HepG2 (cell line): ENCODE measurements around the gene SLITRK1. TPM values are rescaled to one million over a fixed set of nuclear protein-coding genes. Genes with fewer than 3 reads are reported as not detected.

Experiments
- ATAC-seq: fragments of 200-7000 bp; cut with Tn5 transposase; 3 replicates; pipeline ENCODE4 v1.9.1; 2020; ENCODE audit warnings: mild to moderate bottlenecking, moderate library complexity
- BruUV-seq: library from RNA; stranded (reverse); fragments of 400-500 nt; replicated peaks from 2 replicates; lab custom pipeline; 2021; lab: Mats Ljungman, UMichigan
- CTCF ChIA-PET: fragments of 300-600 bp; formaldehyde crosslinking; extraction: SDS; loops from one replicate; lab custom pipeline; 2021; ENCODE audit warnings: low total read pairs, inconsistent platforms, low intra/inter-chr PET ratio; lab: Yijun Ruan, JAX
- POLR2A ChIA-PET: fragments of 350-600 bp; sonication (Branson Sonifier 250); formaldehyde crosslinking; loops from one replicate; lab custom pipeline; 2020; ENCODE audit warnings: antibody characterized with exemption, inconsistent platforms; lab: Yijun Ruan, JAX
- DNase-seq: peaks from one replicate; pipeline ENCODE4 v3.0.0-alpha.2; 2015; ENCODE audit warnings: low spot score
- FAIRE-seq: peaks from 3 replicates; lab custom pipeline; 2011; peaks lifted over from hg19 to GRCh38; lab: Jason Lieb, UNC
- H2AFZ ChIP-seq: one replicate; pipeline ENCODE4 v1.6.1; 2011; ENCODE audit warnings: low read length, inconsistent platforms
- H3K27ac ChIP-seq: fragments of 300-600 bp; 3 replicates; pipeline ENCODE4 v1.8.0; 2011; ENCODE audit warnings: mixed run types, mild to moderate bottlenecking, mixed read lengths, low read length, inconsistent platforms; ENCODE audit not compliant: insufficient read depth; ENCODE audit errors: extremely low read length
- H3K27me3 ChIP-seq, 2 experiments: fragments of 200-600 bp in 1 of 2; 2 replicates in 1 of 2; 3 replicates in 1 of 2; pipeline versions ENCODE4 v1.6.0 to v1.8.0; 2011; ENCODE audit warnings: low read length in 2 of 2, mild to moderate bottlenecking in 2 of 2, moderate library complexity in 2 of 2, inconsistent platforms in 1 of 2; ENCODE audit not compliant: insufficient read depth in 2 of 2, control insufficient read depth in 1 of 2
- H3K36me3 ChIP-seq, 2 experiments: fragments of 200-600 bp in 1 of 2; replicated peaks in 1 of 2; 2 replicates in 1 of 2; 3 replicates in 1 of 2; pipeline versions ENCODE4 v1.5.1 to v1.8.0; 2011; ENCODE audit warnings: low read length in 2 of 2, inconsistent platforms in 1 of 2; ENCODE audit not compliant: insufficient read depth in 2 of 2, control insufficient read depth in 1 of 2
- H3K4me1 ChIP-seq: 2 replicates; pipeline ENCODE4 v1.5.1; 2012; ENCODE audit warnings: low read length, inconsistent platforms; ENCODE audit not compliant: insufficient read depth
- H3K4me2 ChIP-seq: 2 replicates; pipeline ENCODE4 v1.6.0; 2011; ENCODE audit warnings: low read depth, low read length, inconsistent platforms
- H3K4me3 ChIP-seq, 3 experiments: fragments of 200-600 bp in 1 of 3; sonication (generic), shearing (Covaris generic) in 1 of 3; replicated peaks in 1 of 3; 2 replicates each; pipeline ENCODE4 v1.5.1; 2011 to 2016; ENCODE audit warnings: low read length in 3 of 3, inconsistent platforms in 2 of 3, low read depth in 2 of 3, mild to moderate bottlenecking in 2 of 3, control low read depth in 1 of 3, mixed read lengths in 1 of 3; ENCODE audit not compliant: insufficient read depth in 1 of 3
- H3K79me2 ChIP-seq: one replicate; pipeline ENCODE4 v1.6.1; 2011; ENCODE audit warnings: low read length, inconsistent platforms; ENCODE audit not compliant: insufficient read depth
- H3K9ac ChIP-seq: 2 replicates; pipeline ENCODE4 v1.6.0; 2011; ENCODE audit warnings: mild to moderate bottlenecking, low read depth, low read length, inconsistent platforms; ENCODE audit not compliant: insufficient read depth
- H3K9me3 ChIP-seq: 2 replicates; pipeline ENCODE4 v1.5.1; 2012; ENCODE audit warnings: mild to moderate bottlenecking, low read length
- H4K20me1 ChIP-seq: 2 replicates; pipeline ENCODE4 v1.6.0; 2011; ENCODE audit warnings: inconsistent platforms, mild to moderate bottlenecking, low read length, moderate library complexity; ENCODE audit not compliant: insufficient read depth
- AHR ChIP-seq: IDR thresholded peaks from 2 replicates; pipeline ENCODE4 v1.6.1; 2018; ENCODE audit warnings: missing genetic modification reagents, missing compliant biosample characterization
- HNF4A ChIP-seq: sonication (generic); formaldehyde crosslinking; IDR thresholded peaks from 2 replicates; pipeline ENCODE4 v1.4.0; 2020; ENCODE audit warnings: missing genetic modification reagents
- HOMEZ ChIP-seq: IDR thresholded peaks from 2 replicates; pipeline ENCODE4 v1.6.1; 2016; ENCODE audit warnings: low read depth
- PHB2 ChIP-seq: fragments of 450-650 bp; IDR thresholded peaks from 2 replicates; pipeline ENCODE4 v1.6.1; 2018; ENCODE audit not compliant: partially characterized antibody
- YEATS4 ChIP-seq: sonication (generic); formaldehyde crosslinking; IDR thresholded peaks from 2 replicates; pipeline ENCODE4 v1.4.0; 2020; ENCODE audit warnings: missing genetic modification reagents, borderline replicate concordance
- ZBTB20 ChIP-seq: sonication (generic); formaldehyde crosslinking; IDR thresholded peaks from 2 replicates; pipeline ENCODE4 v1.8.1; 2023; ENCODE audit warnings: missing genetic modification reagents, low read depth, mild to moderate bottlenecking, borderline replicate concordance
- ZFX ChIP-seq: sonication (generic); formaldehyde crosslinking; IDR thresholded peaks from 2 replicates; pipeline ENCODE4 v1.4.0; 2020; ENCODE audit warnings: mild to moderate bottlenecking, low read depth, missing genetic modification reagents, moderate library complexity
- ZNF136 ChIP-seq: sonication (generic); formaldehyde crosslinking; IDR thresholded peaks from 2 replicates; pipeline ENCODE4 v1.8.1; 2022; ENCODE audit warnings: low read depth, mild to moderate bottlenecking, moderate library complexity, missing genetic modification reagents
- ZNF143 ChIP-seq: sonication (generic); formaldehyde crosslinking; IDR thresholded peaks from 2 replicates; pipeline ENCODE4 v1.4.0; 2020; ENCODE audit warnings: missing genetic modification reagents
- ZNF274 ChIP-seq: sonication (generic); formaldehyde crosslinking; IDR thresholded peaks from 2 replicates; pipeline ENCODE4 v1.5.1; 2020; ENCODE audit warnings: mild to moderate bottlenecking, missing genetic modification reagents
- ZNF382 ChIP-seq: sonication (generic); formaldehyde crosslinking; IDR thresholded peaks from 2 replicates; pipeline ENCODE4 v1.5.0; 2020; ENCODE audit warnings: missing genetic modification reagents, mild to moderate bottlenecking, borderline replicate concordance
- ZNF570 ChIP-seq: sonication (generic); formaldehyde crosslinking; IDR thresholded peaks from 2 replicates; pipeline ENCODE4 v1.4.0; 2020; ENCODE audit warnings: mild to moderate bottlenecking, missing genetic modification reagents, borderline replicate concordance
- ZNF704 ChIP-seq: sonication (generic); formaldehyde crosslinking; IDR thresholded peaks from 2 replicates; pipeline ENCODE4 v1.8.1; 2023; ENCODE audit warnings: mild to moderate bottlenecking, inconsistent platforms, moderate library complexity, missing genetic modification reagents, borderline replicate concordance
- WGBS: methylation state at CpG from one replicate; pipeline ENCODE4 v1.1.6; 2017; ENCODE audit warnings: low lambda C conversion rate; 5-methylcytosine and 5-hydroxymethylcytosine counted together
- in situ Hi-C: cut with HindIII; loops from 2 replicates; pipeline ENCODE4 v1.10.0; 2017; ENCODE audit warnings: low pct_unique_long_range_greater_than_20kb; ENCODE audit not compliant: extremely low pct_ligation_motif_present
- intact Hi-C: fragments of 100-400 bp; cut with micrococcal nuclease; formaldehyde crosslinking; loops from one replicate; pipeline ENCODE4 v1.10.0; 2022; ENCODE audit not compliant: unreplicated experiment
- polyA plus RNA-seq, 8 experiments: library from polyadenylated mRNA; depleted of rRNA in 3 of 8; stranded (reverse) in 7 of 8; unstranded in 1 of 8; fragments of >200 nt; fragmentation: Illumina TruSeq in 4 of 8; extraction: Trizol in 4 of 8; gene quantifications; 2 replicates each; pipeline versions ENCODE4 v1.2.1 to v1.2.3, GENCODE V29; 2011 to 2016; ENCODE audit warnings: low read depth in 4 of 8, missing spikeins in 1 of 8, mixed read lengths in 1 of 8; ENCODE audit not compliant: insufficient read depth in 1 of 8
- total RNA-seq, 5 experiments: library from RNA; depleted of rRNA; stranded (reverse); fragments of >200 nt; fragmentation: Illumina TruSeq; extraction: Trizol; gene quantifications; 2 replicates each; pipeline ENCODE4 v1.2.3, GENCODE V29; 2016; ENCODE audit warnings: low read depth in 1 of 5
- TF ChIP-seq, protein P1 (sequence below): sonication (generic); formaldehyde crosslinking; conservative IDR thresholded peaks from 2 replicates; pipeline ENCODE4 v1.8.0; 2022; ENCODE audit warnings: low read depth, missing genetic modification reagents
- TF ChIP-seq, protein P2 (sequence below), 2 experiments: IDR thresholded peaks; 2 replicates each; pipeline ENCODE4 v1.6.1; 2011 to 2012; ENCODE audit warnings: low read length in 2 of 2, borderline replicate concordance in 1 of 2, low read depth in 1 of 2, mild to moderate bottlenecking in 1 of 2, moderate library complexity in 1 of 2

Gene SLITRK1
- total and polyA plus RNA-seq, 2 of the 13 experiments (the other 11 are each of a cell fraction or from before 2014, with no cell fraction given), result not detected

DNA sequence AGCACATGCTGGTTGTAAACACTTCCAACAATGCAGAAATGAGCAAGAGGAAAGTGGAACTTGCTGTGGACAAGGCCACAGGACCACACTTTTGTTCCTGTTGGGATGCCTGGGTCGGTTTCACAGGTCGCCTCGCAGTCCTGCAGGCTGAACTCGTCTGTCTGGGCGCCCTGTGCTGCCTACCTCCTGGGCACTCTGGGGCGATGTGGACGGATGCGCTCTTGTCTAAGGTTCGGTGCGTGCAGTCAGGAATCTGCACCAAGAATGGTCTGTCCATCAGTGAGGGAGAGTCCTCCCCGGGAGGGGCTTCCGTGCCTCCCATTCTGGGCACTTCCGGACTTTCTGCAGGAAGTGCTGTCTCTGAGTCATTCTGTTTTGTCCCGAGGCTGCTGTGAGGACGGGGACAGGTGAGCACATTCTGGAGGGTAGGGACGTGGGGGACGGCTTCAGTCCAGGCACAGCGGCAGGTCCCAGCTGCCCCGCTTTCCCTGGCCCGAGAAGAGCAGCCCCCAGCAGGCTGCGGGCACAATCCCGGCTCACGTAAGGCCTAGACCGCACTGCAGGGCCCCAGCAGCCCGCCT lies 24.1 kb upstream of the SLITRK1 start (continued):
- TF ChIP-seq YEATS4 (CRISPR knock-in tag) (no peak), PHB2 (no peak), HNF4A (no peak), ZNF274 (CRISPR knock-in tag) (no peak), ZNF570 (CRISPR knock-in tag) (no peak), HOMEZ (CRISPR knock-in tag) (no peak)

DNA sequence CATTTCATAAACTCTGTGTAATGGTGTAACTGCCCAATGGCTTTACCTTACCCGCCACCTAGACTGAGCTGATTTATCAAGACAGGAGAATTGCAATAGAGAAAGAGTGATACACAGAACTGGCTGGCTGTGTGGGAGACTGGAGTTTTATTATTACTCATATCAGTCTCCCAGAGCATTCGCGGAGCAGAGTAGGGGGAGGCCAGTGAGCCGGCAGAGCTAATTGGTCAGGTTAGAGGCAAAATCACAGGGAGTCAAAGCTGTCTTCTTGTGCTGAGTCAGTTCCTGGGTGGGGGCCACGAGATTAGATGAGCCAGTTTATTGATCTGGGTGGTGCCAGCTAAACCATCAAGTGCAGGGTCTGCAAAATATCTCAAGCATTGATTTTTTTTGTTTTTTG lies 23.4 kb upstream of the SLITRK1 start:
- intact Hi-C loops, result no loop called here
- no peak overlapping the region for H3K9ac ChIP-seq
- TF ChIP-seq ZNF136 (CRISPR knock-in tag) (no peak), YEATS4 (CRISPR knock-in tag) (no peak), AHR (no peak), ZNF143 (CRISPR knock-in tag) (no peak), ZNF382 (CRISPR knock-in tag) (no peak), ZNF704 (CRISPR knock-in tag) (no peak), ZFX (CRISPR knock-in tag) (no peak), ZBTB20 (CRISPR knock-in tag) (no peak)
- TF ChIP-seq, protein P1, sequence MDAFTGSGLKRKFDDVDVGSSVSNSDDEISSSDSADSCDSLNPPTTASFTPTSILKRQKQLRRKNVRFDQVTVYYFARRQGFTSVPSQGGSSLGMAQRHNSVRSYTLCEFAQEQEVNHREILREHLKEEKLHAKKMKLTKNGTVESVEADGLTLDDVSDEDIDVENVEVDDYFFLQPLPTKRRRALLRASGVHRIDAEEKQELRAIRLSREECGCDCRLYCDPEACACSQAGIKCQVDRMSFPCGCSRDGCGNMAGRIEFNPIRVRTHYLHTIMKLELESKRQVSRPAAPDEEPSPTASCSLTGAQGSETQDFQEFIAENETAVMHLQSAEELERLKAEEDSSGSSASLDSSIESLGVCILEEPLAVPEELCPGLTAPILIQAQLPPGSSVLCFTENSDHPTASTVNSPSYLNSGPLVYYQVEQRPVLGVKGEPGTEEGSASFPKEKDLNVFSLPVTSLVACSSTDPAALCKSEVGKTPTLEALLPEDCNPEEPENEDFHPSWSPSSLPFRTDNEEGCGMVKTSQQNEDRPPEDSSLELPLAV (CRISPR knock-in tag), result no peak
- TF ChIP-seq, protein P2, sequence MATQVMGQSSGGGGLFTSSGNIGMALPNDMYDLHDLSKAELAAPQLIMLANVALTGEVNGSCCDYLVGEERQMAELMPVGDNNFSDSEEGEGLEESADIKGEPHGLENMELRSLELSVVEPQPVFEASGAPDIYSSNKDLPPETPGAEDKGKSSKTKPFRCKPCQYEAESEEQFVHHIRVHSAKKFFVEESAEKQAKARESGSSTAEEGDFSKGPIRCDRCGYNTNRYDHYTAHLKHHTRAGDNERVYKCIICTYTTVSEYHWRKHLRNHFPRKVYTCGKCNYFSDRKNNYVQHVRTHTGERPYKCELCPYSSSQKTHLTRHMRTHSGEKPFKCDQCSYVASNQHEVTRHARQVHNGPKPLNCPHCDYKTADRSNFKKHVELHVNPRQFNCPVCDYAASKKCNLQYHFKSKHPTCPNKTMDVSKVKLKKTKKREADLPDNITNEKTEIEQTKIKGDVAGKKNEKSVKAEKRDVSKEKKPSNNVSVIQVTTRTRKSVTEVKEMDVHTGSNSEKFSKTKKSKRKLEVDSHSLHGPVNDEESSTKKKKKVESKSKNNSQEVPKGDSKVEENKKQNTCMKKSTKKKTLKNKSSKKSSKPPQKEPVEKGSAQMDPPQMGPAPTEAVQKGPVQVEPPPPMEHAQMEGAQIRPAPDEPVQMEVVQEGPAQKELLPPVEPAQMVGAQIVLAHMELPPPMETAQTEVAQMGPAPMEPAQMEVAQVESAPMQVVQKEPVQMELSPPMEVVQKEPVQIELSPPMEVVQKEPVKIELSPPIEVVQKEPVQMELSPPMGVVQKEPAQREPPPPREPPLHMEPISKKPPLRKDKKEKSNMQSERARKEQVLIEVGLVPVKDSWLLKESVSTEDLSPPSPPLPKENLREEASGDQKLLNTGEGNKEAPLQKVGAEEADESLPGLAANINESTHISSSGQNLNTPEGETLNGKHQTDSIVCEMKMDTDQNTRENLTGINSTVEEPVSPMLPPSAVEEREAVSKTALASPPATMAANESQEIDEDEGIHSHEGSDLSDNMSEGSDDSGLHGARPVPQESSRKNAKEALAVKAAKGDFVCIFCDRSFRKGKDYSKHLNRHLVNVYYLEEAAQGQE (IDR thresholded peaks at IDR 0.05; ENCODE audit: borderline replicate concordance in 1 of 2, low read depth in 1 of 2, low read length in 2 of 2), result no peak

More for the DNA sequence above, 23.4 kb upstream of the SLITRK1 start:
- ChIA-PET CTCF (no interaction called here), POLR2A (no interaction called here)
- WGBS, result 75% methylated on average over 5 of the region's 5 CpGs
- no peaks in the 10 kb centered on the region for H3K9me3 ChIP-seq
- FAIRE-seq (no peak), ATAC-seq (no peak), DNase-seq (no peak)
- H4K20me1 ChIP-seq, result no peaks in the 10 kb centered on the region
- H3K36me3 ChIP-seq, result no peaks in the 10 kb centered on the region
- no peak overlapping the region for H3K4me2 ChIP-seq
- H3K4me3 ChIP-seq, result no peak overlapping the region
- H3K4me1 ChIP-seq, result no peaks in the 10 kb centered on the region
- no peaks in the 10 kb centered on the region for H3K27me3 ChIP-seq
- H2AFZ ChIP-seq, result no peak overlapping the region
- in situ Hi-C loops, result no loop called here
- BruUV-seq, result no TSS peak
- H3K79me2 ChIP-seq, result no peaks in the 10 kb centered on the region
- no peak overlapping the region for H3K27ac ChIP-seq
